ENCODE measurements around the gene GREM2.

Gene GREM2

DNA sequence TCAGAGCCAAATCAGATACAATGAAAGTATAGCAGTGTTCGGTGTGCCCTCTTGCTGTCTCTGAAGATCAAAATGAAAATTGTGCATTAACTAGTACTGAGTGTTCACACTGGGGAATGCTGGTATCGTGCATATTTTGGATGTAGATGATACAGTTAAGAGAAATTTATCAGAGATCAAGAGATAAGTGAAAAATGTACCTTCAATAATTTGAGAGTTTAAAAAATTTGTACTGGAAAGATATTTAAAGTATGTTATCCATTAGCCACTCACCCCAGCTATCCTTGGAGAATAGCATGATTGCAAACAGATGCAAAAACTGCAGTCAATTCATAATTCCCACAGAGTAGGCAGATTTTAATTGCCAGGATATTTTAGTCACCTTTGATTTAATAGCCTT, 56.4 kb downstream of the GREM2 start:
- no peak for DNase-seq

GRCh38 chr1:240553351-240553750, 58.6 kb downstream of the GREM2 start:
- no peak for DNase-seq

DNA sequence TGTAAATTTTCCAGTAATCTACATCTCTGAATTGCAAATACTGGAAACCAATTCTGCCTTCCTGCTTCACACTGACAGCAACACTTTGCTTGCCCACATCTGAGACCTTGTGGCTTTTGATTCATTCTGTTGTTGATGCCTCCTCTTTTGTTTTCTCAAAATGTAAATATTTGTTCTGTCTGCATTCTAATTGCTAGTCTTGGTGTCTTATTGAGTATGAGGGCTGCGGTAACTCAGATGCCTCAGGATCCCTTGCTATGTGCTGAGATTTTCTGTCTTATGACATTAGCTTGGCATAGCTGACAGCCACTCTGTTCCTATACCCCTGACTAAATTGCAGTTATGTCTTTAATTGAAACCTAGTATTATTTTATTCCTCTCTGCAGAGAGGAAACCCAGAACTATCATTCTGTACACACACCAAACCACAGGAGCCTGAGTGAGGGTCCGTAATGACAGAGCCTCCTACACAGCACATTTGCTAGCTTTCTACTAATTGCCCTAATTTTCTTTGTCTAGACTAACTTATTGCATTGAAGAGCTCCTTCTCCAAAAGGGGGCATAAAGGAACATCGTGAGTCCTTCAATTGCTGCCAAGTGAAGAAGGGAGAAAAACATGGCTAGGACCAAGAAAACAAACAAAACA, 72.1 kb downstream of the GREM2 start:
- no peak for DNase-seq

DNA sequence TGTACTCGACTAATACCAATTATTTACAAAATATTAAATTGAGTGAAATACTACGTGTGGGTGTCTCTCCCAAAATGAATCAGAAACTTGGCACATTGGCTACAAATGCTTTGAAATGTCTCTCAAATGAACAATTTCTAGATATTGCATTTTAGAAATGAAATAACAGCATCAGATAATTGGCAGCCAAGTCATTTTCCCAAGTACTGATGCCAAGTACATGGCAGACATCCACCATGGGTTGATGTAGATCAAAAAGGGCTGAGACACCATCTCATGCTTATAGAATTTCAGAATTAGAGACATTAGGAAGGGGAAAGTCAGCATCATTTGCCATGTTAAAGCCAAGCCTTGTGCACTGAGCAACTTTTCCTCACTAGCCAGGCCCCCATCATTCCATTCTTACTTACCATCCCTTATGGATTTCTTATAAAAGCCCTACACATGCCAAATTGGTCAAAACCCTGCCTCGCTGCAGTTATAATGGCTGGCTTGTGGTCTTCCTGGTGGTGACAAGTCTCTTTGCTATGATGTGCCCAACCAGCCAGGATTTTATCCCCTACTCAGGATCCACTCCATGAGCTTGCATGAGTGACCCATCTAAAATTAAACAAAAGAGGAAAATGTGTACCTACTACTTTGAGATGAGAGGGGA, 73.1 kb downstream of the GREM2 start:
- DNase-seq, result no peak

- no peak for DNase-seq
Measured at GRCh38 chr1:240533154-240533780, 78.7 kb downstream of the GREM2 start.

DNA sequence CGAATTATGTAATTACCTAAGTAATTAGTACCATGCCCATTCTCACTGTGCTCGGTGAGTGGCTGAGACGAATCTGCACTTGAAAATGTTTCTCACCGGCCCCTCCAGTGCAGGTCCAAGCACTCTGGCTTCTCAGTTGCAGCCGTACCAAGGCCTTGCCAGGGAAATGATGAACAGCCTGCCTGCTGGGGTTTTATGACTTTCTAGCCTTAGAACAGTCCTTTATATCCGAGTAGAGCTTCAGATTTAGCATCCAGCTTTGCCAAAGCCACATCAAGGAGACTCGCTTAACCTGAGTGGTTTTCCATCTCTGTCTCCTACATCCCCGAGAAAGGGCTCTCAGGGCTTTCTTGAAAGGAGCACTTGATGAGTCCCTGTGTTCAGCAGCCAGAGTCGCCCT, 83.4 kb downstream of the GREM2 start:
- no peak for DNase-seq

GRCh38 chr1:240527086-240527485, 84.9 kb downstream of the GREM2 start:
- no peak for DNase-seq

DNA sequence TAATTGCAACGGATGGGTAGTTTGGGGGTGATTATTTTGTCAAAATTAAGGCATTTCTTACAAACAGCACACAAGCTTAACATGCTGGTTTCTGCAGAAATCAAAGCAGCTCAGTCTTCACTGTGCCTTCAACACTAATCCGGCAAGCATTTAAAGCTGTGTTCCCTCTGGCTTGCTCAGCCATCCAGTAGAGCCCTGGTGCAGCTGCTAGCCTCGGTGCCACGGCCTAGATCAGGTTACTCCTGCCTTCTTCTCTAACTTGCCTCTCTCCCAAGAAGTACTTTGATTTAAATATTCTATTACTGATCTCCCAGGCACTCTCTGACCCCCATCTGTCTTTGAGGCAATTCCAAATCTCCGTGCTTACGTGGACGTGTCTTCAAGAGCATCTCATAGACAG, 85.6 kb downstream of the GREM2 start:
- DNase-seq, result no peak

GRCh38 chr1:240524356-240525069, 87.4 kb downstream of the GREM2 start:
- DNase-seq, result no peak

DNA sequence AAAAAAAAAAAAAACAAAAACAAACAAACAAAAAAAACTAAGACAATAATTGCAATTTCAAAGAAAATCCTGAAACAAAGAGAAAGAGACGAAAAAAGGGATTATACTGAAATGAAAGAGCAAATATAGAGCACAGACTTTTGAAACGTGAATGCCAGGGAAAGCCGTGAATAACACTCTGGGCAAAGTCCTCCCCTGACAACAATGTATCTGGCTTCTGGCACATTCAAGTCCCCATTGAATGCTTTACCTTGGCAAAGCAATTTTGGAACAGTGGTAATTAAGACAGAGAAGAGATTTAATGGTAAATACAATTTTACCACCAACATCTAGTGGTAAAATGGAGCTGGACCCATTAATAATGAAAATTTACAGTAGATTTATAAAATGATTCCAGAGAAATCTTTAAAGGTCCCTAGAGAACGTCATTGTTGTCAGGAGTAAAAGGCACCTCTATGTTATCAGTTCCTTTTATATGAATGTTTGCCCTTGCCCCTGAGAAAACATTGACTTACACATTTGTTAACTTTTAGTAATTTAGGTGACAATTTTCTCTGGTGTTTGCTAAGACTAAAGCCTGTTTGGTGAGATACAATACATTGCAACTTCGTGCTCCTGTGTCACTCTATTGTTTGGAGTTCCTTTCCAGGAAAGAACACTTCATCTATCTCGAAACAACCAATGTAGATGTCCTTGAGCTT, 89.7 kb downstream of the GREM2 start:
- DNase-seq, result no peak

DNA sequence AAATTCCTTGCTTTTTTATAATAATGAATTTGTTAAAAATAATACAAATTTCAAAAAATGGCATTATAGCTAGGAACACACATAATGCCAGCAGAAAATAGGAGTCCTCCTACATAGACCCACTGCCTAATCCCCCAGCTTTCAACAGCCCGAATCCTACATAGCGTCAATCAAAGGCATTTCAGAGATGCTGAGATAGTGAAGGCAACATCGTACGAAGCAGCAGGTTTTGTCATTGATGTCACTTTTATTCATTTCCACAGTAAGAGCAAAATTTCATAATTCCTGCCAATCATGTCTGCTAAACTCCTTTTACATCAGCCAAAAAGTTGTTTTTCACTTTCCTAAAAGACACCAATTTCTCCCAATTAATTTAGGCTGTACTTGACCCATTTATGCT, 94.1 kb downstream of the GREM2 start:
- no peak for DNase-seq

DNA sequence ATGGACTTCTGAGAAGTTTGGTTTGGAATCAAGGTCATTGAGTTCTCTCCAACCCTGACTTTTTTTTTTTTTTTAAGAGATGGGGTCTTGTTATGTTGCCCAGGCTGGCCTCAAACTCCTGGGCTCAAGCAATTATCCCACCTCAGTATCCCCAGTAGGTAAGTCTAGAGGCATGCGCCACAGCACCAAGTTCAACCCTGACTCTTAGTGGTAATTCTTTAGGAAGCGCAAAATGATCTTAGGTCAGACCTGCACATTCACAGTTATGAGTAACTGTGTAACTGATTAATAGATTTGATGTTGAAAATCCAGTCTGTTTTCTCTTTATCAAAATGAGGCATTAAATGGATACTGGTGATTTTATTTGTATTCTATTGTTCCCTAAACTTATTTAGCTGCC, 95.9 kb downstream of the GREM2 start:
- no peak for DNase-seq

DNA sequence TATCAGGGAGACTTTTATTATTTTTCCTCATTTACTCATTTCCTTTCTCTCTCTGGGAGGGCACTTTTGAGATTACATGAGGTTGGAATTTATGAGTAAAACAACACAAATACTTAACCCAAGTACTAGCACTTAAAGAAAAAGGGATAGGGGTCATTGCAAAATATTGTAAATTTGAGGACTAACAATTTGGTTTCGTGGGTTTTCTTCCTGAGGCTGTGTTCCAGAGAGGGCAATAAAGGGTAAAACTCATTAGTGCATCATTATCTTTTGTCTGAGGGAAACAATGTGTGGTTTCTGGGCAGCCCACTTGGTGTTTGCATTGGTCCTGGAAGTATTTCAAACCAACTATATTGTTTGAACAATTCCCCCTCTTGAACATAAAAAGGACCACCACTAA, 96.5 kb downstream of the GREM2 start:
- DNase-seq, result no peak

DNA sequence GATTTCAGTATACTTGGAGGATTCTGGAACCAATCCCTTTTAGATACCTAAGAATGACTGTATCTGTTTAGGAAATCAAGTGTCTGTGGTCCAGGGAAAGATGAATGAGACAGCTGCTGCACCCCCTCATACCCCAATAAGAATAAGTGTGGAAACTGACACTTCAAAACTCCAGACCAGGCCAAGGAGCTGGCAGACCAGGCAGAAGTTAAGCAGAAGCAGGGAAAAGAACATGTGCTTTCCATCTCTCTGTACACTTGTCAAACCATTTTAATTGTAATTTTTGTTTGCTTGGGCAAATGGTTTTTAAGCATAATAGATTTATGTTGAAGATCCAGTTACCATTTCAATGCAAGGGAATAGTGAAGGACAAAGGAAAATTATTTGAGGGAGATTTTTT, 100.2 kb downstream of the GREM2 start:
- no peak for DNase-seq

GRCh38 chr1:240508950-240509349, 103.0 kb downstream of the GREM2 start:
- DNase-seq, result no peak

GRCh38 chr1:240508201-240508600, 103.8 kb downstream of the GREM2 start:
- no peak for DNase-seq

GRCh38 chr1:240506176-240506575, 105.8 kb downstream of the GREM2 start:
- no peak for DNase-seq

- DNase-seq, result no peak
Measured at GRCh38 chr1:240503558-240503957, 108.4 kb downstream of the GREM2 start.

- no peak for DNase-seq
Measured at GRCh38 chr1:240503036-240503435, 108.9 kb downstream of the GREM2 start.

DNA sequence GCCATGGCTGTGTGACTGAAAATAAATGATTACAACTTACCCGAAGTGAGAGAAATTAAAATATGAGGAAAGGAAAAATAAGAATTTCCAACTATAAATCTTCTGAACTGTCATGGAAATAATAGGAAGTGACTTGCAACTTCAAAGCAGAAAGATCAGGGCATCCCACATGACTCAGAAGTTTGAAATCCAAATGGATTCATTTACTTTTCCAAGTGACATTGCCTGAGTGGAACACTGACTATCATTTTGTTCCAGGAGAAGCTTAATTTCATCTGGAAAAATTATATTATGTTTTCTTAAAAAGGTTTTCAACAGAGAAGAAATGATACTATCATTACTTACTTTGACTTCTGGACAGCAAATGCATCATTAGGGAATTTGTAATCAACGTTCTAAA, 110.8 kb downstream of the GREM2 start:
- DNase-seq, result no peak

DNA sequence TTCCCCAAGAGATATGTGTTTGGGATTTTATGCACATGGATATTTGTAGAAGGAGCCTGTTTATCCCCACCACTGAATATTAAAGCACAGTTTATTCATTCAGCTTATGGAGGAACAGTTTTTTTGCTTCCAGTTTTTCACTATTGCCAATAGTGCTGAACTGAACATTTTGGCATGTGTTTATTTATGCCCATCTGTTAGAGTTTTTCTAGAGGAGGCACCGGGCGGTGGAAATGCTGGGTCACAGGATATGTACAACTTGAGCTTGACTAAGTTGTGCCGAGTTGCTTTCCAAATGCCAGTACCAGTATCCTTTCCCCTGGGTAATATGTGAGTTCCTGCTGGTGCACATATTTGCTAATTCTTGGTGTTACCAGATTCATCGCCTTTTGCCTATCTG, 111.3 kb downstream of the GREM2 start:
- DNase-seq, result no peak

DNA sequence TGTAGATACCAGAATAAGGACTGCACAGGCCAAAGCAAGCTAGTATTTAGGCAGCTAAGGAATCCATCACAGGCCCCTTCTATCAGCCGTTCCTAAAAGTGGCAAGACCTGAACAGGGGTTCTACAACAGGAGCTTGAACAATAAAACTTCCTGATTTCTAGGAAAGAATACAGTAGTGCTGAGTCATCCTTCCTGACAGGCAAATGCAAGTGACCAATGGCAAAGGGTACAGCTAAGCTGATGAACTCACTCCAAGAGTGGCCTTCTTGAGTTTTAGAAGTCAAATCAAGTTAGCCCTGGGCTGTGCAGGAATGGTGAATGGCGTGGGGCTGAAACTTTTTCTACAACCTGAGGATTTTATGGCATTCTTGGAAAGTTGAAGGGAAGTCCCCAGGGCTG, 112.9 kb downstream of the GREM2 start:
- no peak for DNase-seq

- DNase-seq, result no peak
Measured at GRCh38 chr1:240498335-240498734, 113.6 kb downstream of the GREM2 start.

Measured in RPMI8226 (cell line).